Right cardiac atrium (tissue), 5 donors: ENCODE data around the gene NPAS2. TPM values are rescaled to one million over a fixed set of nuclear protein-coding genes. Genes with fewer than 3 reads are reported as not detected.
A peak's percentile ranks its signal among the peaks of the same experiment; 100 is the strongest.

Experiments used
- ATAC-seq, 2 donors: fragments of 200-7000 bp; cut with Tn5 transposase; one replicate each; pipeline versions ENCODE4 v1.8.0 to v1.9.1; 2020; ENCODE audit warnings: moderate library complexity in 2 of 2, mild to moderate bottlenecking in 1 of 2
- DNase-seq, 3 donors: peaks; one replicate each; pipeline ENCODE4 v3.0.0-alpha.2; 2020
- H3K27ac ChIP-seq: one replicate; pipeline ENCODE4 v1.5.1; 2013; ENCODE audit warnings: mild to moderate bottlenecking, low read length, control low read depth, moderate library complexity
- H3K27me3 ChIP-seq: one replicate; pipeline ENCODE4 v1.6.1; 2013; ENCODE audit not compliant: control insufficient read depth, insufficient read depth
- H3K4me1 ChIP-seq: one replicate; pipeline ENCODE4 v1.6.1; 2013; ENCODE audit warnings: low read length; ENCODE audit not compliant: control insufficient read depth, insufficient read depth
- H3K4me3 ChIP-seq: one replicate; pipeline ENCODE4 v1.5.1; 2013; ENCODE audit warnings: low read length, control low read depth
- H3K9me3 ChIP-seq: one replicate; pipeline ENCODE4 v1.6.1; 2013; ENCODE audit warnings: low read length; ENCODE audit not compliant: control insufficient read depth
- WGBS: extraction: QIAGEN DNeasy Blood & Tissue Kit; methylation state at CpG from one replicate; pipeline ENCODE4 v1.1.7; 2013; 5-methylcytosine and 5-hydroxymethylcytosine counted together
- intact Hi-C, 4 donors: fragments of 100-400 bp; cut with DNase I; formaldehyde crosslinking; loops; one replicate each; pipeline versions ENCODE4 v1.11.0 to v1.14.0; 2022 to 2023
- polyA plus RNA-seq: library from polyadenylated mRNA; stranded (reverse); fragments of 200-250 nt; gene quantifications from one replicate; pipeline ENCODE4 v1.2.3, GENCODE V29; 2013
- total RNA-seq, 4 donors: library from RNA; stranded (reverse); fragmentation: NEBNext Ultra II Directional; extraction: Animal tissue kit (Norgen Biotek cat#: 25700); gene quantifications; one replicate each; pipeline ENCODE4 v1.2.1, GENCODE V29; 2021
- donor health status: healthy with polysubstance abuse.
- donor health status: DM: no; HTN: yes; CAD: no.
- donor health status: DM: no; HTN: no; CAD: no.
- donor health status: DM: no; HTN: yes; CAD: no; lungs with severe emphysema.
- donor health status: DM: yes; HTN: yes; CAD: no.

NPAS2 gene
- total and polyA plus RNA-seq, 5 donors: 36.8 to 53.4 (median 40.1) TPM

GRCh38 chr2:100782380-100782878 is 37.5 kb upstream of the NPAS2 start:
- H3K4me1 ChIP-seq: peaks cover 7% of the 10 kb centered on the region
- H3K27ac ChIP-seq: no peak overlapping the region
- no peaks in the 10 kb centered on the region for H3K9me3 ChIP-seq
- intact Hi-C loops: no loop called here
- WGBS: 90% methylated on average over 6 of the region's 6 CpGs
- DNase-seq (no peak), ATAC-seq (no peak)
- no peak overlapping the region for H3K4me3 ChIP-seq
- no peaks in the 10 kb centered on the region for H3K27me3 ChIP-seq

- WGBS: 79% methylated on average over 3 of the region's 3 CpGs
- Histone ChIP-seq H3K9me3 (no peaks in the 10 kb centered on the region), H3K4me1 (peaks cover 4% of the 10 kb centered on the region), H3K4me3 (no peak overlapping the region), H3K27ac (no peak overlapping the region), H3K27me3 (no peaks in the 10 kb centered on the region)
- intact Hi-C loops: no loop called here
- no peak for DNase-seq
- no peak for ATAC-seq
These were observed 36.0 kb upstream of the NPAS2 start for GRCh38 chr2:100783987-100784386.

- peaks cover 4% of the 10 kb centered on the region for H3K4me1 ChIP-seq
- no peak overlapping the region for H3K4me3 ChIP-seq
- ATAC-seq (no peak), DNase-seq (no peak)
- H3K27me3 ChIP-seq: no peaks in the 10 kb centered on the region
- 93% methylated on average over 8 of the region's 8 CpGs for WGBS
- H3K9me3 ChIP-seq: no peaks in the 10 kb centered on the region
- intact Hi-C loops: no loop called here
- H3K27ac ChIP-seq: no peak overlapping the region
These were observed 35.3 kb upstream of the NPAS2 start for GRCh38 chr2:100784681-100785080.

GRCh38 chr2:100785626-100786296 is 34.2 kb upstream of the NPAS2 start:
- no peaks in the 10 kb centered on the region for H3K4me1 ChIP-seq
- H3K27ac ChIP-seq: peak overlapping the region; percentile 42
- H3K27me3 ChIP-seq: no peaks in the 10 kb centered on the region
- intact Hi-C loops: no loop called here
- no peak for DNase-seq
- WGBS: 69% methylated on average over 10 of the region's 10 CpGs
- no peaks in the 10 kb centered on the region for H3K9me3 ChIP-seq
- ATAC-seq: peak in 1 of 2 donors; percentile 9
- no peak overlapping the region for H3K4me3 ChIP-seq

- peak; percentile 74 to 81 for ATAC-seq
- Histone ChIP-seq H3K27me3 (no peaks in the 10 kb centered on the region), H3K4me3 (no peak overlapping the region), H3K4me1 (no peaks in the 10 kb centered on the region), H3K9me3 (no peaks in the 10 kb centered on the region), H3K27ac (peak overlapping the region; percentile 93)
- intact Hi-C loops: no loop called here
- WGBS: 62% methylated on average over 7 of the region's 7 CpGs
- DNase-seq: peak; percentile 40 to 71 (median 58)
These were observed 33.7 kb upstream of the NPAS2 start for GRCh38 chr2:100786297-100786658.

GRCh38 chr2:100786985-100787384 is 33.0 kb upstream of the NPAS2 start:
- no peaks in the 10 kb centered on the region for H3K27me3 ChIP-seq
- no peaks in the 10 kb centered on the region for H3K9me3 ChIP-seq
- H3K4me1 ChIP-seq: no peaks in the 10 kb centered on the region
- DNase-seq (no peak), ATAC-seq (no peak)
- intact Hi-C loops: no loop called here
- 83% methylated on average over 2 of the region's 2 CpGs for WGBS
- H3K27ac ChIP-seq: peak overlapping the region; percentile 93
- no peak overlapping the region for H3K4me3 ChIP-seq

GRCh38 chr2:100789361-100789760 is 30.6 kb upstream of the NPAS2 start:
- ATAC-seq: no peak
- intact Hi-C loops: no loop called here
- Histone ChIP-seq H3K9me3 (no peaks in the 10 kb centered on the region), H3K27me3 (no peaks in the 10 kb centered on the region), H3K4me3 (no peak overlapping the region), H3K4me1 (no peaks in the 10 kb centered on the region), H3K27ac (no peak overlapping the region)
- no peak for DNase-seq
- 97% methylated on average over 3 of the region's 3 CpGs for WGBS

- no peaks in the 10 kb centered on the region for H3K9me3 ChIP-seq
These were observed 28.5 kb upstream of the NPAS2 start for GRCh38 chr2:100791294-100791935.

GRCh38 chr2:100791936-100792308 is 28.0 kb upstream of the NPAS2 start:
- intact Hi-C loops: no loop called here
- Histone ChIP-seq H3K4me1 (no peaks in the 10 kb centered on the region), H3K27ac (no peak overlapping the region), H3K9me3 (no peaks in the 10 kb centered on the region), H3K27me3 (no peaks in the 10 kb centered on the region), H3K4me3 (no peak overlapping the region)
- ATAC-seq (no peak), DNase-seq (no peak)
- 80% methylated on average over 7 of the region's 7 CpGs for WGBS

More at GRCh38 chr2:100791294-100791935, 28.5 kb upstream of the NPAS2 start:
- no peak for DNase-seq
- no peaks in the 10 kb centered on the region for H3K4me1 ChIP-seq
- no peak for ATAC-seq
- intact Hi-C loops: no loop called here
- no peak overlapping the region for H3K27ac ChIP-seq
- H3K27me3 ChIP-seq: no peaks in the 10 kb centered on the region
- 61% methylated on average over 10 of the region's 10 CpGs for WGBS
- H3K4me3 ChIP-seq: no peak overlapping the region

- no peaks in the 10 kb centered on the region for H3K4me1 ChIP-seq
- H3K27ac ChIP-seq: no peak overlapping the region
- intact Hi-C loops: no loop called here
- H3K9me3 ChIP-seq: no peaks in the 10 kb centered on the region
- H3K4me3 ChIP-seq: no peak overlapping the region
- no peaks in the 10 kb centered on the region for H3K27me3 ChIP-seq
- ATAC-seq (peak in 1 of 2 donors; percentile 20), DNase-seq (no peak)
- 92% methylated on average over 8 of the region's 8 CpGs for WGBS
These were observed 26.7 kb upstream of the NPAS2 start for GRCh38 chr2:100793220-100793619.

- intact Hi-C loops: no loop called here
- H3K9me3 ChIP-seq: no peaks in the 10 kb centered on the region
- DNase-seq (no peak), ATAC-seq (no peak)
- no peaks in the 10 kb centered on the region for H3K27me3 ChIP-seq
- no peaks in the 10 kb centered on the region for H3K4me1 ChIP-seq
- 80% methylated on average over 9 of the region's 9 CpGs for WGBS
- no peak overlapping the region for H3K27ac ChIP-seq
- no peak overlapping the region for H3K4me3 ChIP-seq
These were observed 26.0 kb upstream of the NPAS2 start for GRCh38 chr2:100793982-100794381.
